HEK293 (cell line): ENCODE data around the gene HYI.

ENCODE experiments used
- CTCF ChIA-PET: fragments of 350-600 bp; formaldehyde crosslinking; extraction: SDS; loops from one replicate; lab custom pipeline; 2021; ENCODE audit warnings: antibody characterized with exemption; lab: Yijun Ruan, JAX
- POLR2A ChIA-PET: fragments of 300-600 bp; formaldehyde crosslinking; extraction: SDS; loops from one replicate; lab custom pipeline; 2020; ENCODE audit warnings: antibody characterized with exemption, inconsistent platforms; lab: Yijun Ruan, JAX
- H3K27ac ChIP-seq: fragments of 200-500 bp; sonication (Bioruptor generic); 2 replicates; pipeline ENCODE4 v1.5.1; 2014; ENCODE audit warnings: low read depth, low read length, control low read depth, inconsistent platforms; ENCODE audit errors: extremely low read depth
- H3K36me3 ChIP-seq, 2 experiments: fragments of 200-500 bp in 1 of 2; sonication (Bioruptor generic) in 1 of 2; 1 replicate in 1 of 2; 2 replicates in 1 of 2; pipeline ENCODE4 v1.5.1; 2014 to 2017; ENCODE audit warnings: inconsistent platforms in 2 of 2, low read length in 2 of 2; ENCODE audit not compliant: control insufficient read depth in 2 of 2, insufficient read depth in 1 of 2
- H3K4me1 ChIP-seq: fragments of 200-500 bp; sonication (Bioruptor generic); 2 replicates; pipeline ENCODE4 v1.5.1; 2014; ENCODE audit warnings: mild to moderate bottlenecking, low read length, inconsistent platforms; ENCODE audit not compliant: control insufficient read depth, insufficient read depth
- H3K4me3 ChIP-seq: 2 replicates; pipeline ENCODE4 v1.5.1; 2011; ENCODE audit warnings: low read depth, mild to moderate bottlenecking, control low read depth, low read length, moderate library complexity
- H3K9me3 ChIP-seq: fragments of 200-500 bp; sonication (Bioruptor generic); 2 replicates; pipeline ENCODE4 v1.5.1; 2014; ENCODE audit warnings: low read depth, low read length, inconsistent platforms; ENCODE audit not compliant: control insufficient read depth, insufficient read depth
- FEZF1 ChIP-seq: fragments of 450-650 bp; formaldehyde crosslinking; IDR thresholded peaks from 2 replicates; pipeline ENCODE4 v1.5.1; 2016; ENCODE audit warnings: missing biosample characterization, missing genetic modification characterization
- MEIS1 ChIP-seq: sonication (generic); formaldehyde crosslinking; IDR thresholded peaks from 2 replicates; pipeline ENCODE4 v1.8.1; 2022; ENCODE audit warnings: missing genetic modification reagents, mild to moderate bottlenecking, borderline replicate concordance
- WT1 ChIP-seq: fragments of 450-650 bp; formaldehyde crosslinking; IDR thresholded peaks from 2 replicates; pipeline ENCODE4 v1.5.1; 2016; ENCODE audit warnings: missing biosample characterization, missing genetic modification characterization
- ZNF114 ChIP-seq: fragments of 450-650 bp; formaldehyde crosslinking; IDR thresholded peaks from 2 replicates; pipeline ENCODE4 v1.5.0; 2017; ENCODE audit warnings: missing biosample characterization, missing genetic modification characterization
- ZNF138 ChIP-seq: fragments of 450-650 bp; formaldehyde crosslinking; IDR thresholded peaks from 2 replicates; pipeline ENCODE4 v1.5.1; 2016; ENCODE audit warnings: missing biosample characterization, missing genetic modification characterization, borderline replicate concordance
- ZNF174 ChIP-seq: fragments of 450-650 bp; formaldehyde crosslinking; IDR thresholded peaks from 2 replicates; pipeline ENCODE4 v1.5.0; 2017; ENCODE audit warnings: missing biosample characterization, mild to moderate bottlenecking, missing genetic modification characterization
- ZNF302 ChIP-seq: fragments of 450-650 bp; formaldehyde crosslinking; IDR thresholded peaks from 2 replicates; pipeline ENCODE4 v1.5.1; 2016; ENCODE audit warnings: missing biosample characterization, missing genetic modification characterization, low read depth
- ZNF350 ChIP-seq: fragments of 450-650 bp; formaldehyde crosslinking; IDR thresholded peaks from 2 replicates; pipeline ENCODE4 v1.5.0; 2017; ENCODE audit warnings: missing biosample characterization, mild to moderate bottlenecking, missing genetic modification characterization
- ZNF433 ChIP-seq: fragments of 450-650 bp; formaldehyde crosslinking; IDR thresholded peaks from 2 replicates; pipeline ENCODE4 v1.5.1; 2016; ENCODE audit warnings: missing biosample characterization, missing genetic modification characterization, low read depth
- ZNF48 ChIP-seq: fragments of 450-650 bp; formaldehyde crosslinking; IDR thresholded peaks from 2 replicates; pipeline ENCODE4 v1.5.1; 2016; ENCODE audit warnings: missing biosample characterization, missing genetic modification characterization
- ZNF549 ChIP-seq: fragments of 450-650 bp; IDR thresholded peaks from 2 replicates; pipeline ENCODE4 v1.5.1; 2018; ENCODE audit warnings: missing biosample characterization, missing genetic modification characterization, mild to moderate bottlenecking, inconsistent platforms, moderate library complexity
- ZNF558 ChIP-seq: fragments of 450-650 bp; formaldehyde crosslinking; IDR thresholded peaks from 2 replicates; pipeline ENCODE4 v1.5.1; 2016; ENCODE audit warnings: missing biosample characterization, missing genetic modification characterization
- ZNF585B ChIP-seq: fragments of 450-650 bp; formaldehyde crosslinking; IDR thresholded peaks from 2 replicates; pipeline ENCODE4 v1.5.1; 2016; ENCODE audit warnings: missing biosample characterization, missing genetic modification characterization
- ZNF596 ChIP-seq: fragments of 450-650 bp; IDR thresholded peaks from 2 replicates; pipeline ENCODE4 v1.5.0; 2018; ENCODE audit warnings: missing biosample characterization, mild to moderate bottlenecking, missing genetic modification characterization, moderate library complexity
- ZNF621 ChIP-seq: fragments of 450-650 bp; formaldehyde crosslinking; IDR thresholded peaks from 2 replicates; pipeline ENCODE4 v1.5.1; 2017; ENCODE audit warnings: missing biosample characterization, missing genetic modification characterization
- ZNF830 ChIP-seq: fragments of 450-650 bp; IDR thresholded peaks from 2 replicates; pipeline ENCODE4 v1.5.0; 2018; ENCODE audit warnings: missing biosample characterization, missing genetic modification characterization, low read depth, mild to moderate bottlenecking, moderate library complexity
- ZNF837 ChIP-seq: fragments of 450-650 bp; formaldehyde crosslinking; IDR thresholded peaks from 2 replicates; pipeline ENCODE4 v1.5.1; 2016; ENCODE audit warnings: missing biosample characterization, missing genetic modification characterization
- ZSCAN23 ChIP-seq: fragments of 450-650 bp; formaldehyde crosslinking; IDR thresholded peaks from 2 replicates; pipeline ENCODE4 v1.5.1; 2016; ENCODE audit warnings: missing biosample characterization, missing genetic modification characterization
- ZXDB ChIP-seq: fragments of 450-650 bp; formaldehyde crosslinking; IDR thresholded peaks from 2 replicates; pipeline ENCODE4 v1.5.1; 2016; ENCODE audit warnings: missing biosample characterization, missing genetic modification characterization
- TF ChIP-seq, protein P1 (sequence below): fragments of 450-650 bp; formaldehyde crosslinking; IDR thresholded peaks from 2 replicates; pipeline ENCODE4 v1.5.1; 2016; ENCODE audit warnings: missing biosample characterization, missing genetic modification characterization
- TF ChIP-seq, protein P2 (sequence below): fragments of 450-650 bp; formaldehyde crosslinking; IDR thresholded peaks from 2 replicates; pipeline ENCODE4 v1.5.1; 2016; ENCODE audit warnings: missing biosample characterization, missing genetic modification characterization
- TF ChIP-seq, protein P3 (sequence below): fragments of 450-650 bp; formaldehyde crosslinking; conservative IDR thresholded peaks from 2 replicates; pipeline ENCODE4 v1.5.1; 2016; ENCODE audit warnings: low read depth, missing biosample characterization, missing genetic modification characterization
- TF ChIP-seq, protein P4 (sequence below): fragments of 450-650 bp; formaldehyde crosslinking; IDR thresholded peaks from 2 replicates; pipeline ENCODE4 v1.5.1; 2016; ENCODE audit warnings: missing biosample characterization, missing genetic modification characterization

Gene HYI

DNA sequence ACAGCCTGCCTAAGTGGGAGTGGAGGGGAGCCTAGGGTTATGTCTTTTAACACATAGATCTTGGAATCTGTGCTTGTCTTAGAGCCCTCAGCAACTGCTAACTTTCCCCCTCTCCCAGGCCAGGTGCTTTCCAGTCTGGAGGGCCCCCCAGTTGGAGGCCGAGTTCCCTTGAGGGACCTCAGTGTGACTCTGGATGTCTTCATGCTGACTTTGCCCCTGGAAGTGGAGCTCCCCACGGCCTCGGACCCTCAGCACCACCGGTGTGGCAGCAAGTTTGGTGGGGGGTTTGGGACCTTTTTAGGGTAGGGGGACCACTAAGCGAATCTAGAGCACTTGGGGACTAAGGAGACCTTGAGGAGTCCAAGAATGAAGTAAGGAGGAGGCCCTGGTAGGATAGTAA, 22.9 kb downstream of the HYI start:
- Histone ChIP-seq H3K4me3 (no peak overlapping the region), H3K27ac (no peak overlapping the region), H3K9me3 (no peaks in the 10 kb centered on the region), H3K4me1 (no peaks in the 10 kb centered on the region)
- POLR2A ChIA-PET = no interaction called here
- TF ChIP-seq ZNF48 (no peak), ZSCAN23 (tag by site-specific recombination) (no peak), ZNF433 (tag by site-specific recombination) (no peak), ZNF350 (tag by site-specific recombination) (no peak), ZXDB (tag by site-specific recombination) (no peak), ZNF302 (tag by site-specific recombination) (no peak), ZNF138 (tag by site-specific recombination) (no peak), ZNF585B (no peak), ZNF558 (no peak), MEIS1 (no peak), ZNF114 (tag by site-specific recombination) (no peak)
- TF ChIP-seq, protein P1, sequence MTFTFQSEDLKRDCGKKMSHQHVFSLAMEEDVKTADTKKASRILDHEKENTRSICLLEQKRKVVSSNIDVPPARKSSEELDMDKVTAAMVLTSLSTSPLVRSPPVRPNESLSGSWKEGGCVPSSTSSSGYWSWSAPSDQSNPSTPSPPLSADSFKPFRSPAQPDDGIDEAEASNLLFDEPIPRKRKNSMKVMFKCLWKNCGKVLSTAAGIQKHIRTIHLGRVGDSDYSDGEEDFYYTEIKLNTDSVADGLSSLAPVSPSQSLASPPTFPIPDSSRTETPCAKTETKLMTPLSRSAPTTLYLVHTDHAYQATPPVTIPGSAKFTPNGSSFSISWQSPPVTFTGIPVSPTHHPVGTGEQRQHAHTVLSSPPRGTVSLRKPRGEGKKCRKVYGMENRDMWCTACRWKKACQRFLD (tag by site-specific recombination) = no peak
- TF ChIP-seq, all 188 proteins: peak for 0
- peaks cover 16 to 100% of the 10 kb centered on the region in 2 experiments for H3K36me3 ChIP-seq
- CTCF ChIA-PET = interaction anchor here (0.7 kb wide), 1 partner anchor 11 kb away, joined by 3 read pairs; no protein-coding TSS in a partner anchor

DNA sequence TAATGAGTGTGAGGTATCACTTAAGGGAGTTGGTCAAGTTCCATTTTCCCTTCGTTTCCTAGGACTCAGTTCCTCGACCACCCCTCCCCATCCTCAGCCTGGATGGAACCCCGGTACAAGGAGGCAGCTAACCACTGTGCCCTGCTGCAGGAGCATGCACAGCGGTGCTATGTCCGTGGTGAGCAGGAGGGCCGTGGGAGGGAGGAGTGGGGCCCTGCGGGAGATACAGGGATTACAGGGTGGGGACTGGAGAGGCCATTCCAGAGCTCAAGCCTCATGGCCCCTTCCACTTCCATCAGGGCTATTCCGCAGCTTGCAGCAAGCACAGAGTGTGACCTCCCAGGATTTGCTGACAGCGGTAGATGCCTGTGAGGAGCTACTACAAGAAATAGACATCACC, 25.8 kb downstream of the HYI start:
- peaks cover 15 to 100% of the 10 kb centered on the region in 2 experiments for H3K36me3 ChIP-seq
- POLR2A ChIA-PET = no interaction called here
- H3K4me1 ChIP-seq = no peaks in the 10 kb centered on the region
- no peak overlapping the region for H3K27ac ChIP-seq
- CTCF ChIA-PET = no interaction called here
- no peak overlapping the region for H3K4me3 ChIP-seq
- H3K9me3 ChIP-seq = no peaks in the 10 kb centered on the region
- TF ChIP-seq, protein P2, sequence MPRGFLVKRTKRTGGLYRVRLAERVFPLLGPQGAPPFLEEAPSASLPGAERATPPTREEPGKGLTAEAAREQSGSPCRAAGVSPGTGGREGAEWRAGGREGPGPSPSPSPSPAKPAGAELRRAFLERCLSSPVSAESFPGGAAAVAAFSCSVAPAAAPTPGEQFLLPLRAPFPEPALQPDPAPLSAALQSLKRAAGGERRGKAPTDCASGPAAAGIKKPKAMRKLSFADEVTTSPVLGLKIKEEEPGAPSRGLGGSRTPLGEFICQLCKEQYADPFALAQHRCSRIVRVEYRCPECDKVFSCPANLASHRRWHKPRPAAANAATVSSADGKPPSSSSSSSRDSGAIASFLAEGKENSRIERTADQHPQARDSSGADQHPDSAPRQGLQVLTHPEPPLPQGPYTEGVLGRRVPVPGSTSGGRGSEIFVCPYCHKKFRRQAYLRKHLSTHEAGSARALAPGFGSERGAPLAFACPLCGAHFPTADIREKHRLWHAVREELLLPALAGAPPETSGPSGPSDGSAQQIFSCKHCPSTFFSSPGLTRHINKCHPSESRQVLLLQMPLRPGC = no peak
- no peak for TF ChIP-seq ZNF596 (tag by site-specific recombination)
- no peak for TF ChIP-seq ZNF830 (tag by site-specific recombination)
- TF ChIP-seq, protein P3, sequence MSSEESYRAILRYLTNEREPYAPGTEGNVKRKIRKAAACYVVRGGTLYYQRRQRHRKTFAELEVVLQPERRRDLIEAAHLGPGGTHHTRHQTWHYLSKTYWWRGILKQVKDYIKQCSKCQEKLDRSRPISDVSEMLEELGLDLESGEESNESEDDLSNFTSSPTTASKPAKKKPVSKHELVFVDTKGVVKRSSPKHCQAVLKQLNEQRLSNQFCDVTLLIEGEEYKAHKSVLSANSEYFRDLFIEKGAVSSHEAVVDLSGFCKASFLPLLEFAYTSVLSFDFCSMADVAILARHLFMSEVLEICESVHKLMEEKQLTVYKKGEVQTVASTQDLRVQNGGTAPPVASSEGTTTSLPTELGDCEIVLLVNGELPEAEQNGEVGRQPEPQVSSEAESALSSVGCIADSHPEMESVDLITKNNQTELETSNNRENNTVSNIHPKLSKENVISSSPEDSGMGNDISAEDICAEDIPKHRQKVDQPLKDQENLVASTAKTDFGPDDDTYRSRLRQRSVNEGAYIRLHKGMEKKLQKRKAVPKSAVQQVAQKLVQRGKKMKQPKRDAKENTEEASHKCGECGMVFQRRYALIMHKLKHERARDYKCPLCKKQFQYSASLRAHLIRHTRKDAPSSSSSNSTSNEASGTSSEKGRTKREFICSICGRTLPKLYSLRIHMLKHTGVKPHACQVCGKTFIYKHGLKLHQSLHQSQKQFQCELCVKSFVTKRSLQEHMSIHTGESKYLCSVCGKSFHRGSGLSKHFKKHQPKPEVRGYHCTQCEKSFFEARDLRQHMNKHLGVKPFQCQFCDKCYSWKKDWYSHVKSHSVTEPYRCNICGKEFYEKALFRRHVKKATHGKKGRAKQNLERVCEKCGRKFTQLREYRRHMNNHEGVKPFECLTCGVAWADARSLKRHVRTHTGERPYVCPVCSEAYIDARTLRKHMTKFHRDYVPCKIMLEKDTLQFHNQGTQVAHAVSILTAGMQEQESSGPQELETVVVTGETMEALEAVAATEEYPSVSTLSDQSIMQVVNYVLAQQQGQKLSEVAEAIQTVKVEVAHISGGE = no peak
- TF ChIP-seq WT1 = no peak
- TF ChIP-seq FEZF1 = no peak
- TF ChIP-seq, protein P4, sequence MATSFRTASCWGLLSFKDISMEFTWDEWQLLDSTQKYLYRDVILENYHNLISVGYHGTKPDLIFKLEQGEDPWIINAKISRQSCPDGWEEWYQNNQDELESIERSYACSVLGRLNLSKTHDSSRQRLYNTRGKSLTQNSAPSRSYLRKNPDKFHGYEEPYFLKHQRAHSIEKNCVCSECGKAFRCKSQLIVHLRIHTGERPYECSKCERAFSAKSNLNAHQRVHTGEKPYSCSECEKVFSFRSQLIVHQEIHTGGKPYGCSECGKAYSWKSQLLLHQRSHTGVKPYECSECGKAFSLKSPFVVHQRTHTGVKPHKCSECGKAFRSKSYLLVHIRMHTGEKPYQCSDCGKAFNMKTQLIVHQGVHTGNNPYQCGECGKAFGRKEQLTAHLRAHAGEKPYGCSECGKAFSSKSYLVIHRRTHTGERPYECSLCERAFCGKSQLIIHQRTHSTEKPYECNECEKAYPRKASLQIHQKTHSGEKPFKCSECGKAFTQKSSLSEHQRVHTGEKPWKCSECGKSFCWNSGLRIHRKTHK = no peak
- no peak for TF ChIP-seq ZNF174
- no peak for TF ChIP-seq ZNF558
- TF ChIP-seq ZNF621 (tag by site-specific recombination) = no peak
- TF ChIP-seq ZNF837 (tag by site-specific recombination) = no peak
- no peak for TF ChIP-seq ZNF549 (tag by site-specific recombination)
- no peak for TF ChIP-seq ZNF138 (tag by site-specific recombination)
- TF ChIP-seq, all 188 proteins: peak for 0
